Lung (tissue), 12 donors: ENCODE measurements around the gene ADAMTS13. TPM values are rescaled to one million over a fixed set of nuclear protein-coding genes. Genes with fewer than 3 reads are reported as not detected.
A peak's percentile ranks its signal among the peaks of the same experiment; 100 is the strongest.

ENCODE experiments used
- ATAC-seq: fragments of 200-7000 bp; cut with Tn5 transposase; one replicate; pipeline ENCODE4 v1.9.1; 2020; ENCODE audit warnings: moderate number of reproducible peaks; ENCODE audit not compliant: insufficient read depth, low FRiP score
- DNase-seq, 3 donors: peaks; one replicate each; pipeline ENCODE4 v3.0.0-alpha.2; 2013 to 2017
- H3K27ac ChIP-seq, 2 donors: one replicate each; pipeline ENCODE4 v1.5.1; 2013; ENCODE audit warnings: mild to moderate bottlenecking in 2 of 2, moderate library complexity in 2 of 2, control low read depth in 1 of 2, inconsistent platforms in 1 of 2, low read depth in 1 of 2, low read length in 1 of 2
- H3K27me3 ChIP-seq, 3 donors: one replicate each; pipeline ENCODE4 v1.5.1; 2013; ENCODE audit warnings: low read length in 2 of 3; ENCODE audit not compliant: control insufficient read depth in 3 of 3, insufficient read depth in 3 of 3
- H3K36me3 ChIP-seq, 4 donors: one replicate each; pipeline ENCODE4 v1.5.1; 2013; ENCODE audit warnings: low read length in 4 of 4, mild to moderate bottlenecking in 1 of 4, moderate library complexity in 1 of 4; ENCODE audit not compliant: control insufficient read depth in 4 of 4, insufficient read depth in 4 of 4
- H3K4me1 ChIP-seq, 5 donors: one replicate each; pipeline ENCODE4 v1.5.1; 2013; ENCODE audit warnings: low read length in 5 of 5, mild to moderate bottlenecking in 2 of 5, moderate library complexity in 1 of 5; ENCODE audit not compliant: control insufficient read depth in 5 of 5, insufficient read depth in 5 of 5
- H3K4me3 ChIP-seq: one replicate; pipeline ENCODE4 v1.5.1; 2013; ENCODE audit warnings: mild to moderate bottlenecking, control low read depth, moderate library complexity
- H3K9ac ChIP-seq, 2 donors: one replicate each; pipeline ENCODE4 v1.5.1; 2013; ENCODE audit warnings: low read length in 2 of 2, control low read depth in 1 of 2; ENCODE audit not compliant: insufficient read depth in 1 of 2
- H3K9me3 ChIP-seq, 4 donors: one replicate each; pipeline ENCODE4 v1.5.1; 2013; ENCODE audit warnings: low read length in 3 of 4, mild to moderate bottlenecking in 1 of 4, moderate library complexity in 1 of 4; ENCODE audit not compliant: control insufficient read depth in 4 of 4, insufficient read depth in 3 of 4
- CTCF ChIP-seq: IDR thresholded peaks from 2 replicates; pipeline ENCODE4 v1.5.1; 2012; ENCODE audit warnings: mild to moderate bottlenecking; ENCODE audit errors: control extremely low read depth, extremely low read depth
- WGBS, 2 donors: extraction: QIAGEN DNeasy Blood & Tissue Kit; methylation state at CpG; one replicate each; pipeline ENCODE4 v1.1.7; 2013; 5-methylcytosine and 5-hydroxymethylcytosine counted together
- polyA plus RNA-seq, 2 donors: library from polyadenylated mRNA; stranded (reverse); fragments of 200-250 nt; gene quantifications; one replicate each; pipeline ENCODE4 v1.2.1, GENCODE V29; 2013
- total RNA-seq, 2 donors: library from RNA; depleted of rRNA in 1 of 2; stranded (reverse); fragments of >200 nt in 1 of 2; gene quantifications; one replicate each; pipeline ENCODE4 v1.2.1, GENCODE V29; 2014 to 2021
- donor health status: control.
- donor health status: control.
- donor health status: Bipolar disorder and iron deficiency.
- donor health status: healthy.
- donor health status: DM: yes; HTN: yes; CAD: no.

Gene ADAMTS13
- total and polyA plus RNA-seq, 4 donors, result 1.0 to 4.1 (median 2.9) TPM

- Histone ChIP-seq H3K27ac (no peak overlapping the region), H3K9me3 (peaks cover 0 to 3% (median 0%) of the 10 kb centered on the region in 4 donors), H3K9ac (no peak overlapping the region), H3K36me3 (no peaks in the 10 kb centered on the region), H3K4me3 (no peak overlapping the region), H3K4me1 (peaks cover 0 to 5% (median 0%) of the 10 kb centered on the region in 5 donors), H3K27me3 (peaks cover 0 to 3% (median 3%) of the 10 kb centered on the region in 3 donors)
- no peak for TF ChIP-seq CTCF
- 67 to 87% methylated on average over 1 of the region's 1 CpG for WGBS, 2 donors
- no peak for DNase-seq
- ATAC-seq, result no peak
Measured at GRCh38 chr9:133430244-133430643, 8.1 kb downstream of the ADAMTS13 start.

GRCh38 chr9:133433351-133433843, 11.2 kb downstream of the ADAMTS13 start:
- Histone ChIP-seq H3K9me3 (no peaks in the 10 kb centered on the region), H3K36me3 (no peaks in the 10 kb centered on the region), H3K9ac (no peak overlapping the region), H3K4me3 (no peak overlapping the region), H3K4me1 (peaks cover 0 to 5% (median 0%) of the 10 kb centered on the region in 5 donors), H3K27me3 (peaks cover 0 to 3% (median 0%) of the 10 kb centered on the region in 3 donors), H3K27ac (no peak overlapping the region)
- WGBS, 2 donors, result 84 to 89% methylated on average over 11 of the region's 11 CpGs
- no peak for TF ChIP-seq CTCF
- DNase-seq, result no peak
- no peak for ATAC-seq

- Histone ChIP-seq H3K9ac (no peak overlapping the region), H3K4me1 (no peaks in the 10 kb centered on the region), H3K27me3 (no peaks in the 10 kb centered on the region), H3K4me3 (no peak overlapping the region), H3K27ac (no peak overlapping the region), H3K9me3 (no peaks in the 10 kb centered on the region), H3K36me3 (no peaks in the 10 kb centered on the region)
- ATAC-seq (no peak), DNase-seq (peak in 2 of 3 donors; percentile 38 to 72)
- 81 to 84% methylated on average over 16 of the region's 16 CpGs for WGBS, 2 donors
- no peak for TF ChIP-seq CTCF
Measured at GRCh38 chr9:133436681-133437080, 14.5 kb downstream of the ADAMTS13 start.
